A549 (cell line): Measurements from ENCODE around the gene PYGB. TPM values are rescaled to one million over a fixed set of nuclear protein-coding genes. Genes with fewer than 3 reads are reported as not detected.

Experiments
- ATAC-seq, 2 experiments: fragments of 200-7000 bp in 1 of 2; fragments of >200 bp in 1 of 2; cut with Nextera tagmentation in 1 of 2; cut with Tn5 transposase in 1 of 2; 3 replicates each; pipeline versions ENCODE4 v1.8.0 to v1.9.1; 2018 to 2020; ENCODE audit warnings: mild to moderate bottlenecking in 1 of 2, moderate library complexity in 1 of 2
- CTCF ChIA-PET: fragments of 300-600 bp; sonication (Branson Sonifier 250); formaldehyde crosslinking; extraction: SDS; loops from one replicate; lab custom pipeline; 2021; ENCODE audit warnings: antibody characterized with exemption, inconsistent platforms; lab: Yijun Ruan, JAX
- POLR2A ChIA-PET: fragments of 350-600 bp; formaldehyde crosslinking; extraction: SDS; loops from one replicate; lab custom pipeline; 2021; ENCODE audit warnings: antibody characterized with exemption, inconsistent platforms; lab: Yijun Ruan, JAX
- DNase-seq, 2 experiments: peaks; one replicate each; pipeline versions ENCODE4 v3.0.0 to v3.0.0-alpha.2; 2011 to 2016; ENCODE audit warnings: low read depth in 1 of 2, low spot score in 1 of 2
- FAIRE-seq: peaks from 2 replicates; lab custom pipeline; 2011; peaks lifted over from hg19 to GRCh38; lab: Jason Lieb, UNC
- H3K27ac ChIP-seq, 2 experiments: fragments of >200 bp; sonication (Bioruptor Twin); formaldehyde crosslinking; 3 replicates each; pipeline ENCODE4 v1.5.1; 2016 to 2017
- H3K4me1 ChIP-seq: fragments of >200 bp; sonication (Bioruptor Twin); formaldehyde crosslinking; 3 replicates; pipeline ENCODE4 v1.6.1; 2016
- H3K4me2 ChIP-seq: fragments of >200 bp; sonication (Bioruptor Twin); formaldehyde crosslinking; 3 replicates; pipeline ENCODE4 v1.6.1; 2016
- H3K4me3 ChIP-seq: fragments of >200 bp; sonication (Bioruptor Twin); formaldehyde crosslinking; 3 replicates; pipeline ENCODE4 v1.5.1; 2016
- H3K9me3 ChIP-seq: fragments of >200 bp; sonication (Bioruptor Twin); formaldehyde crosslinking; 3 replicates; pipeline ENCODE4 v1.6.1; 2016
- ATOH8 ChIP-seq: fragments of 250-450 bp; sonication (Bioruptor Pico); IDR thresholded peaks from 2 replicates; pipeline ENCODE4 v1.5.0; 2020; ENCODE audit warnings: low read depth, mild to moderate bottlenecking, moderate library complexity
- BCL3 ChIP-seq: fragments of >200 bp; sonication (Bioruptor Twin); formaldehyde crosslinking; IDR thresholded peaks from 3 replicates; pipeline ENCODE4 v1.6.1; 2016
- BHLHE40 ChIP-seq: IDR thresholded peaks from 2 replicates; pipeline ENCODE4 v1.6.1; 2012; ENCODE audit warnings: low read depth, low read length, inconsistent platforms
- CEBPB ChIP-seq, 2 experiments: fragments of >200 bp in 1 of 2; sonication (Bioruptor Twin) in 1 of 2; formaldehyde crosslinking in 1 of 2; IDR thresholded peaks; 2 replicates each; pipeline ENCODE4 v1.6.1; 2012 to 2016
- CTCF ChIP-seq: fragments of >200 bp; sonication (Bioruptor Twin); formaldehyde crosslinking; IDR thresholded peaks from 3 replicates; pipeline ENCODE4 v1.5.1; 2016
- EHF ChIP-seq: fragments of 250-450 bp; sonication (Bioruptor Pico); IDR thresholded peaks from 2 replicates; pipeline ENCODE4 v1.5.0; 2020; ENCODE audit warnings: mild to moderate bottlenecking
- EP300 ChIP-seq, 2 experiments: fragments of >200 bp; sonication (Bioruptor Twin); formaldehyde crosslinking; IDR thresholded peaks; 2 replicates in 1 of 2; 3 replicates in 1 of 2; pipeline ENCODE4 v1.6.1; 2016 to 2017
- ESRRA ChIP-seq: fragments of 150-350 bp; IDR thresholded peaks from 2 replicates; pipeline ENCODE4 v1.6.1; 2014; ENCODE audit warnings: mild to moderate bottlenecking, low read length, borderline replicate concordance
- FOSB ChIP-seq: fragments of 250-450 bp; sonication (Bioruptor Pico); IDR thresholded peaks from 2 replicates; pipeline ENCODE4 v1.5.0; 2020; ENCODE audit warnings: mild to moderate bottlenecking, moderate library complexity
- FOSL2 ChIP-seq, 2 experiments: fragments of 450-650 bp in 1 of 2; fragments of >200 bp in 1 of 2; sonication (Bioruptor Twin) in 1 of 2; formaldehyde crosslinking; IDR thresholded peaks; 2 replicates each; pipeline versions ENCODE4 v1.5.0 to v1.6.1; 2016 to 2020; ENCODE audit warnings: mild to moderate bottlenecking in 1 of 2, moderate library complexity in 1 of 2
- GATA3 ChIP-seq: IDR thresholded peaks from 2 replicates; pipeline ENCODE4 v1.6.1; 2012; ENCODE audit warnings: borderline replicate concordance
- HDAC2 ChIP-seq: fragments of 200-600 bp; sonication (generic); IDR thresholded peaks from 2 replicates; pipeline ENCODE4 v1.6.1; 2016
- HES2 ChIP-seq: fragments of >200 bp; sonication (Bioruptor Twin); formaldehyde crosslinking; IDR thresholded peaks from 2 replicates; pipeline ENCODE4 v1.6.1; 2016
- HOXB5 ChIP-seq: fragments of 250-450 bp; sonication (Bioruptor Pico); IDR thresholded peaks from 2 replicates; pipeline ENCODE4 v1.5.0; 2020; ENCODE audit warnings: mild to moderate bottlenecking, moderate library complexity
- JUN ChIP-seq, 2 experiments: fragments of >200 bp; sonication (Bioruptor Twin); formaldehyde crosslinking; IDR thresholded peaks; 2 replicates in 1 of 2; 3 replicates in 1 of 2; pipeline ENCODE4 v1.6.1; 2016 to 2017
- JUNB ChIP-seq: fragments of >200 bp; sonication (Bioruptor Twin); formaldehyde crosslinking; IDR thresholded peaks from 2 replicates; pipeline ENCODE4 v1.6.1; 2016
- KDM1A ChIP-seq: fragments of 200-600 bp; sonication (generic); IDR thresholded peaks from 2 replicates; pipeline ENCODE4 v1.6.1; 2016; ENCODE audit warnings: low read depth, mild to moderate bottlenecking
- MAFK ChIP-seq: fragments of 450-650 bp; IDR thresholded peaks from 2 replicates; pipeline ENCODE4 v1.6.1; 2014; ENCODE audit not compliant: partially characterized antibody
- MAX ChIP-seq: IDR thresholded peaks from 2 replicates; pipeline ENCODE4 v1.6.1; 2012
- MAZ ChIP-seq: fragments of 150-350 bp; IDR thresholded peaks from 2 replicates; pipeline ENCODE4 v1.6.1; 2014; ENCODE audit warnings: antibody characterized with exemption, low read depth, low read length, borderline replicate concordance
- PBX3 ChIP-seq: IDR thresholded peaks from 2 replicates; pipeline ENCODE4 v1.6.1; 2012
- PHF8 ChIP-seq: fragments of 200-600 bp; sonication (generic); IDR thresholded peaks from 2 replicates; pipeline ENCODE4 v1.6.1; 2016; ENCODE audit warnings: low read depth, mild to moderate bottlenecking, antibody characterized with exemption, moderate library complexity, borderline replicate concordance
- POLR2A ChIP-seq: IDR thresholded peaks from 2 replicates; pipeline ENCODE4 v1.6.1; 2012; ENCODE audit warnings: mild to moderate bottlenecking, low read length
- RAD21 ChIP-seq, 2 experiments: fragments of >200 bp in 1 of 2; sonication (Bioruptor Twin) in 1 of 2; formaldehyde crosslinking in 1 of 2; IDR thresholded peaks in 1 of 2; conservative IDR thresholded peaks in 1 of 2; 2 replicates in 1 of 2; 3 replicates in 1 of 2; pipeline ENCODE4 v1.6.1; 2012 to 2018; ENCODE audit warnings: inconsistent platforms in 1 of 2
- RARB ChIP-seq: fragments of 250-450 bp; sonication (Bioruptor Pico); IDR thresholded peaks from 2 replicates; pipeline ENCODE4 v1.8.0; 2021; ENCODE audit warnings: mild to moderate bottlenecking, moderate library complexity
- RNF2 ChIP-seq: fragments of 200-600 bp; sonication (generic); IDR thresholded peaks from 2 replicates; pipeline ENCODE4 v1.6.1; 2016; ENCODE audit warnings: low read depth, mild to moderate bottlenecking, antibody characterized with exemption, moderate library complexity, borderline replicate concordance
- SMC3 ChIP-seq: fragments of >200 bp; sonication (Bioruptor Twin); formaldehyde crosslinking; IDR thresholded peaks from 3 replicates; pipeline ENCODE4 v1.6.1; 2018; ENCODE audit warnings: inconsistent platforms
- SREBF2 ChIP-seq: fragments of 450-650 bp; IDR thresholded peaks from 2 replicates; pipeline ENCODE4 v1.6.1; 2014; ENCODE audit warnings: mild to moderate bottlenecking, moderate library complexity
- TFCP2L1 ChIP-seq: fragments of 250-450 bp; sonication (Bioruptor Pico); IDR thresholded peaks from 2 replicates; pipeline ENCODE4 v1.5.0; 2021; ENCODE audit warnings: mild to moderate bottlenecking
- WGBS: methylation state at CpG from one replicate; pipeline ENCODE4 v1.1.6; 2017; ENCODE audit errors: missing lambda C conversion rate; 5-methylcytosine and 5-hydroxymethylcytosine counted together
- polyA plus RNA-seq, 4 experiments: library from polyadenylated mRNA; depleted of rRNA in 3 of 4; stranded (reverse); fragments of >200 nt; fragmentation: RNase III in 1 of 4; extraction: RNeasy Plus Mini Kit Qiagen cat#74134 plus additional on column Dnase treatment in 1 of 4; gene quantifications; 2 replicates in 3 of 4; 3 replicates in 1 of 4; pipeline ENCODE4 v1.2.3, GENCODE V29; 2011 to 2017

The PYGB gene
- polyA plus RNA-seq, 2 of the 4 experiments (the other 2 are of a cell fraction): 93.2 to 100 TPM

GRCh38 chr20:25309395-25310267, 61.7 kb downstream of the PYGB start:
- FAIRE-seq (peak; percentile 98), ATAC-seq (peak; percentile 77 to 81), DNase-seq (peak; percentile 87 to 96)
- Histone ChIP-seq H3K27ac (peak overlapping the region; percentile 97 to 98), H3K4me1 (peaks cover 64% of the 10 kb centered on the region), H3K4me3 (peak overlapping the region; percentile 26), H3K9me3 (no peaks in the 10 kb centered on the region), H3K4me2 (peak overlapping the region; percentile 94)
- TF ChIP-seq ATOH8 (CRISPR knock-in tag) (0 out of 2 replicates have a peak, but pooled peaks have one; percentile 33), POLR2A (peak; percentile 27; the same call in 1 of the 2 replicates), RARB (CRISPR knock-in tag) (peak; percentile 87), HDAC2 (no peak), PHF8 (no peak), MAX (peak; percentile 92), RAD21 (conservative IDR thresholded peaks at IDR 0.05 in 1 of 2, IDR thresholded peaks at IDR 0.05 in 1 of 2) (peak; percentile 38 to 40; a peak in 4 of 5 replicates), RNF2 (no peak), KDM1A (no peak), JUNB (peak; percentile 93), BCL3 (no peak; the same call in 1 of the 3 replicates), EHF (CRISPR knock-in tag) (0 out of 2 replicates have a peak, but pooled peaks have one; percentile 32), CEBPB (IDR thresholded peaks at IDR 0.05) (peak in 1 of 2 experiments; percentile 65; a peak in 2 of 4 replicates), SREBF2 (no peak), EP300 (IDR thresholded peaks at IDR 0.05) (peak; percentile 86 to 94; a peak in 4 of 5 replicates), ESRRA (0 out of 2 replicates have a peak, but pooled peaks have one; percentile 71), PBX3 (peak; percentile 86), HES2 (no peak), JUN (IDR thresholded peaks at IDR 0.05) (peak; percentile 86 to 98), FOSL2 (IDR thresholded peaks at IDR 0.05) (peak; percentile 97), FOSL2 (CRISPR knock-in tag; IDR thresholded peaks at IDR 0.05) (peak; percentile 96), MAZ (peak; percentile 48; the same call in 1 of the 2 replicates), MAFK (peak; percentile 32), TFCP2L1 (no peak), BHLHE40 (peak; percentile 79), CTCF (0 out of 3 replicates have a peak, but pooled peaks have one; percentile 17), HOXB5 (CRISPR knock-in tag) (peak; percentile 37; the same call in 1 of the 2 replicates), GATA3 (peak; percentile 95), FOSB (0 out of 2 replicates have a peak, but pooled peaks have one; percentile 43), SMC3 (peak; percentile 28; the same call in 2 of the 3 replicates)
- CTCF ChIA-PET: interaction anchor here (0.8 to 5.9 kb wide), 11 partner anchors 8 to 89 kb away, joined by 3 to 65 read pairs (median 4); partner anchors contain the start of gene PYGB
- POLR2A ChIA-PET: interaction anchor here (0.9 to 2.0 kb wide), 5 partner anchors 10 to 98 kb away, joined by 3 to 21 read pairs (median 11); partner anchors contain the start of genes ABHD12, GINS1 and PYGB
- WGBS: under 1% methylated on average over 18 of the region's 18 CpGs
